ENCODE data around the gene FOXO6.

The FOXO6 gene

GRCh38 chr1:41404308-41404761 is 43.1 kb downstream of the FOXO6 start:
- no peak for DNase-seq (ENCODE audit: low read depth)

DNA sequence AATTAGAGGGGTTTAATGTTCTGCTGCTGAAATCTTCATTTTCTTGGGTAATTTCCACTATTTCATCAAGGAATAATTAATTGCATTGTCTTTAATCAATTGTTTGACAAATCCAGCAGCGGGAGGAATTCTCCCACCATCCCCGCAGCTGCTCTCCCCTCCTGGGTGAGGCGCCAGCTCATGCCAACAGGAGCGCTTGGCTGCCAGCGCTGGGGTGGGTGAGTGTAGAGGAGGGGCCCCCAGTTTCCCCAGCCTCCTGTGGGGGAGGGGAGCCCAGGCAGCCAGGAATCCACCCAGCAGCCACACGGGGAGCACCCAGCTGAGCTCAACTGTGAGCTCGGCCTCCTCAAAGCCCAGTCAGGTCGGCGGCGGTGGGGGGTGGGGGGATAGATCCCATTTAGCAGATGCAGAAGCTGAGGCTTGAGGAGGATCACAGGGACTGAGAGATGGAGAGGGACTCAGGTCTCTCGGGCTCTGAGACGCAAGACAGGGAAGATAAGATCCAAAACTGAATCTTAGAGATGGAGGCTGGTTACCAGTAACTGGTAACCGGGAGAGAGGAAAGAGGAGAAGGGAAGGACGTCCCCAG is 46.5 kb downstream of the FOXO6 start:
- DNase-seq (ENCODE audit: low read depth): no peak

DNA sequence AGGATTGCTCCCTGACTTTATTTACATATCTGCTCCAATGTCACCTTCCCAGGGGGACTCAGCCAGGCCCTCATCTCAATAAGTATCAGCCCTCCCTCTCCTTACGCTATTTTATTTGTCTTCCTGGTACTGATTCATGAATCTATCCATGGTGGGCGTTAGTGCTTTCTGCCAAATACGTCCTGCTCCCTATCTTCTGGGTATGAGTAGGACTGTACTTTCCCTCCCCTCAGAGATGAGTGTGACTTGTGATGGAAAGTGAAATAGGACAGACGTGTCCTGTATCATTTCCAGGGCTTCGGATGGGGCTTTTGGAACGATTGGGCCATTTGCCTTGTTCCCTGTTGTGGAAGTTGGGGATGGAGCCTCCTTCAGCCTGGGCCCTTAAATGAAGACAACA is 47.5 kb downstream of the FOXO6 start:
- no peak for DNase-seq (ENCODE audit: low read depth)

GRCh38 chr1:41409825-41410224 is 48.6 kb downstream of the FOXO6 start:
- no peak for DNase-seq (ENCODE audit: low read depth)

- no peak for DNase-seq (ENCODE audit: low read depth)
Observed at GRCh38 chr1:41410462-41410861, 49.2 kb downstream of the FOXO6 start.

GRCh38 chr1:41411229-41411628 is 50.0 kb downstream of the FOXO6 start:
- DNase-seq (ENCODE audit: low read depth): no peak

DNA sequence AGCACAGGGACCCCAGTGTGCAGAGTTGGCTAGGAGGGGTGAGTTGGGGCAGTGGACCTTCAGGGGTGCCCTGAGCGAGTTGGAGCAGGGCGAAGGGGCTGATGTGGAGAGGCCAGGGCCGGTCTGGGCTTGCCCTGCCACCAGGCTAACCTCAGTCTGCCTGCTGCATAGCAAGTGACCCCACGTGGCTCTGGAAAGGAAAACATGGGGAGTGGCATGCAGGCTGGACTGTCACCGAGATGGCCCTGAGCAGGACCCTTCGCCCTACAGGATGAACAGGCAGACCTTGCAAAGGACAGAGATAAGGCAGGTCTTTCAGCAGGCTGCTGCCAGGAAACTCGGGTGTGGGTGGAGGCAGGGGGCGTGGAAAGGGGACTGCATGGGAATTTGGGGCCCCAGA is 51.5 kb downstream of the FOXO6 start:
- no peak for DNase-seq (ENCODE audit: low read depth)

DNA sequence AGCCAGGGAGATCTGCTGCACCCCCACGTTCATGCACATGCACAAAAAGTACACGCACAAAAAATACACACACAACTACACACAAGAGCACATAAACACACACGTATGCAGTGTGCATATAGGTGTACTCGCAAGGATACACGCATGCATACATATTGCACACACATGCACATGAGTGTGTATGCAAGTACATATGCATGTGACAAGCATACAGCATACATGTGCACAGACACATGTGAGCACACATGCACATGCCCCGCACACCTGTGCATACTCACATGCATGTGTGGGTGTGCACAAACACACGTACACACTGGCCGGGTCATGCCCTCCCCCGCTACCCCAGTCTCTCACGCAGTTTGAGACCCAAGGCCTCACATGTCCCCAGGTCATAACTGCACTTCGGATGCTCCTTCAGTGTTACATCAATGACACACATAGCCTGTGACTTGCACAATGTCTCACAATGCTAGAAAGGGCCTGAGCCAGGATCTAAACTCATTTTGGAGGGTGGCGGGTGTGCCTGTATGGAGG is 52.6 kb downstream of the FOXO6 start:
- DNase-seq (ENCODE audit: low read depth): no peak

DNA sequence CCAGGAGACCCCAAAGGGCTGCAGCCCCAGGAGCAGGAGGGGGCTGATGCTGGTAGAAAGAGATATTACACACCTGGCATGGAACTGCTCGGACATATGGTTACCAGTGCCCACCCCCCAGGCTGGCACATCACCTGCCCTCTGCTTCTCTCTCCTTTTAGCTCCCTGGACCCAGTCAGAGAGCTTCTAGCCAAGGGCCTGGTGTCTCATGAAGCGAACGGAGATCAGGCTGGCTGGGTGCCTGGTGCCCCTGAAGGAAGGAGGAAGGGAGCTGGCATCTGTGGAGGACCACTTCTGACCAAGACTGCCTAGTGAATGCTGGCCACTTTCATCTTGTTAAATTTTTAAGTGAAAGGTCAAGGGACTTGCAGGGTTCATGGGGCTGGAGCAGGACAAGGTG is 53.1 kb downstream of the FOXO6 start:
- DNase-seq (ENCODE audit: low read depth): no peak

- no peak for DNase-seq (ENCODE audit: low read depth)
Observed at GRCh38 chr1:41414716-41415306, 53.6 kb downstream of the FOXO6 start.

DNA sequence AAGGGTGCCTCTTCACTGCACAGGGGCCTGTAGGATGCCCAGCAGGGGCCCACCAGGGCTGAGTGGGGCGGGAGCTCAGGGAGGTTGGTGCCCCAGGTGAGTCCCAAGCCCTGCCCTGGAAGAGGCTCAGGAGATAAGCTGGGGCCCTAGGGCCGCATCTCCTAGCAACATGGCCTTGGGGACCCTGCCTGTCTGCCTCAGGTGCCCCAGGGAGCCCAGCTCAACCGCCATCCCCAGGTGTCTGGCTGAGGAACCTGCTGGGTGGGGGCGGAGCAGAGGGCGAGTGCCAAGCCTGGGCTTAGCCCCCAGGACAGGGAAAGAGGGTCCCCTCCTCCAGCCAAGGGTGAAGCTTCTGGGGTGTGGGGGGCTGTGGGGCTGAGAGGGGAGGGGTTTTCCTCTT is 54.8 kb downstream of the FOXO6 start:
- DNase-seq (ENCODE audit: low read depth): no peak

GRCh38 chr1:41416552-41417334 is 55.5 kb downstream of the FOXO6 start:
- peak; percentile 40 for DNase-seq (ENCODE audit: low read depth)

- no peak for DNase-seq (ENCODE audit: low read depth)
Observed at GRCh38 chr1:41417335-41417682, 56.1 kb downstream of the FOXO6 start.

- no peak for DNase-seq (ENCODE audit: low read depth)
Observed at GRCh38 chr1:41417746-41418145, 56.5 kb downstream of the FOXO6 start.

DNA sequence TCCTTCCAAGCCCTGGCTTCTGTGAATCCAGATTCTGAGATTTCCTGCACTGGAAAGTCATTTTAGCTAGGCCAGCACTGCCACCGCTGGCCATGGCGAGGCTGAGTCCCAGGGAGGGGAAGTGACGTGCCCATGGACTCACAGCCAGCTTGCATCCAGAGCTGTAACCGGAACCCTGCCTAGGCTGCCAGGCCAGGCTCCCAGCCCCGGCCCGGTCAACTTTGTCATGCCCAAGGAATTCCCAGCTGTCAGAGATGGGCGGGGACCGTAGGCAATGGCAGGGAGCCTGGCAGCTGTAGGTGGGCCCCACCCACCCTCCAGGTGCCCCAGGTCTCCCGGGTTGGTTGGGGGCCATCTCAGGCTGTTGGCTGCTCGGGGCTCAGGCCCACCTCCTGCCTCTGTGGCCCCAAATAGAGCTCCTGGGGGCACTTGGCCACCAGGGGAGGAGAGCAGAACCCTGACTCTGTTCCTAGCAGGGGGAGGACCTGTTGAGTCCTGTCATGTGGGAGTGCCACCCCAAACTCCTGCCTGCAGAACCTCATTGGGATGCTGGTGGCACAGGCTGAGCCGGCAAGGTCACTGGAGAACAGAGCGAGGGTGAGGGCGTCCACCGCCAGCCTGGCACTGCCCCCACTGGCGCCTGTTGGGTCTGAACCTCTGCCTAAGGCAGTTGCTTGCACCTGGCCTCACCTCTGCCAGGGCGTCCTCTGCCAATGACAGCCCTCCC is 57.8 kb downstream of the FOXO6 start:
- no peak for DNase-seq (ENCODE audit: low read depth)

DNA sequence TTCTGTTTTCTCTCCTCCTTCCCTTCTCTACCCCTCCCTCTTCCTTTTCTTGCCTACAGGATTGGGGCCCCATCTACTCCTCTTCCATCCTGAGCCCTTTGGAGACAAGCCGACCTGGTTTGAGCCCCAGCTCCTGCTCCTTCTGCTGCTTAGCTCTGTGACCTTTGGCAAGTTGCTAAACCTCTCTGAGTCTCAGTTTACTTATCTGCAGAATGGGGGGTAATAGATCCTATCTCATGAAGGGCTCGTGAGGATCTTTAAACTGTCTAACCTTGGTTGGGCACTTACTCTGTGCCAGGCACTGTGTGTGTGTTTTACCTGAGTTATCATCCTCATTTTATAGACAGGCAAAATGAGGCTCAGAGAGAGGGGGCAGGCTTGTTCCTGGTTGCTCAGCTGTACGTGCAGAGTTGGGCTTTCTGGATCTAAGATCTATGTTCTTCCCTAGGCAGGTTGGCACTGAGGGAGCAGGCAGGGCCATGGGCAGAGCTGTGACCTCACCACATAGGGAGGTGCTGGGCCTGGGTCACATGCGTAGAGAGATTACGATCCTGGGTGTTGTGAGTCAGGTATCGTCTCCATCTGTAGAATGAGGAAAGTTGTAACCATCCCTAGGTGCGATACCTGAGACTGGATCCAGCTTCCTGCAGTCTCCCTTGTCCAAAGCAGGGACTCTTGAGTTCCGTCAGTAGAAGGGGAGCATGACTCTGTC is 58.5 kb downstream of the FOXO6 start:
- DNase-seq (ENCODE audit: low read depth): no peak

DNA sequence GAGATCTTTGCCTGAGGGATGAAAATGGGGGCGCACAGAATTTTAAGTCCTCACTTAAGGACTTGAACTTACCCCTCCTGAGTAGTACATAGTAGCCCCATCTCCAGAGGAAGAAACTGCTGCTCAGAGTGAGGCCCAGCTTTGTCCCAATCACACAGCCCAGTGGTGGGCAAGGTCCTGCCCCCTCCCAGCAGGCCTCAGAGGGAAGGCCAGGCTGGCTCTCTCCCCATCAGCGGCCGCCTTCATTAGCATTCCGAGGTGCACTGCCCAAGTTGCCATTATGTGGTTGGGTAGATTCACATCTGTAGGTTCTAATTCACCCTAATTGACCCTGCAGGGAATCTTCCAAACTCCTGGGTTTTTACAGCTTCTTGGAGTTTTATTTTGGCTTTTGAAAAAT is 59.1 kb downstream of the FOXO6 start:
- DNase-seq (ENCODE audit: low read depth): no peak

DNA sequence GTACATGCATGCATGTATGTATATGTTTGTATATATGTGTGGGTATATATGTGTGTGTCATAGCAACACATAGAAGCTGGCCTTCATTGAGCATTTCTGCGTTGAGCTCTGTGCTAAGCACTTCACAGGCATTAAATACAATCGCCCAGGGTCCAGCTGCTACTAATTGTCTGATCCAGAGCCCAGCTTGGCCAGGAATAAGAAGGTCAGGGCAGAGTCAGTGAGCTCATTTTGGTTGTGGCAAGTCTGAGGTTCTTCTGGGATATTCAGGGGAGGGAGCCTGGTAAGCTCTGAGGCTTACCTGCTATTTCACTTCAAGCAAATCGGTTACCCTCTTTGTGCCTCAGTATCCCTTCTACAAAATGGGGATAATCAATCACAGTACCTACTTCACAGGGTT is 59.6 kb downstream of the FOXO6 start:
- DNase-seq (ENCODE audit: low read depth): no peak

DNA sequence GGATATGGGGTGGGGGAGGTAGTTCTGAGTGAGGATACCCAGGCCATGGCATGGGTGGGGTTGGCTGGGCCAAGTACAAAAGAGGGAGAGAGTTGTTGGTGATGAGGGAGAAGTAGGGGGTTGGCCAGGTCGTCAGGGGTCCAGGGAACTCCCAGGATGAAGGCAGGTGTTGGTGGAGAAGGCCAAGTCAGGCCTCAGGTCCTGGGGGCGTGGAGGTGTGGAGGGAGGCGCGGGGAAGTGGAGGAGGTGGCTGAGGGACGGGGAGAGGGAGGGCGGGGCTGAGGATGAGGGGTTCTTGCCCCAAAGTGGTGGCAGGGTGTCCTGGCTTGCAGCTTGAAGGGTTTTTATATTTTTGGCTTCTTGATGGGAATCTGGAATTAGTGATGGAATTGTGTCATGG is 61.1 kb downstream of the FOXO6 start:
- DNase-seq (ENCODE audit: low read depth): no peak

DNA sequence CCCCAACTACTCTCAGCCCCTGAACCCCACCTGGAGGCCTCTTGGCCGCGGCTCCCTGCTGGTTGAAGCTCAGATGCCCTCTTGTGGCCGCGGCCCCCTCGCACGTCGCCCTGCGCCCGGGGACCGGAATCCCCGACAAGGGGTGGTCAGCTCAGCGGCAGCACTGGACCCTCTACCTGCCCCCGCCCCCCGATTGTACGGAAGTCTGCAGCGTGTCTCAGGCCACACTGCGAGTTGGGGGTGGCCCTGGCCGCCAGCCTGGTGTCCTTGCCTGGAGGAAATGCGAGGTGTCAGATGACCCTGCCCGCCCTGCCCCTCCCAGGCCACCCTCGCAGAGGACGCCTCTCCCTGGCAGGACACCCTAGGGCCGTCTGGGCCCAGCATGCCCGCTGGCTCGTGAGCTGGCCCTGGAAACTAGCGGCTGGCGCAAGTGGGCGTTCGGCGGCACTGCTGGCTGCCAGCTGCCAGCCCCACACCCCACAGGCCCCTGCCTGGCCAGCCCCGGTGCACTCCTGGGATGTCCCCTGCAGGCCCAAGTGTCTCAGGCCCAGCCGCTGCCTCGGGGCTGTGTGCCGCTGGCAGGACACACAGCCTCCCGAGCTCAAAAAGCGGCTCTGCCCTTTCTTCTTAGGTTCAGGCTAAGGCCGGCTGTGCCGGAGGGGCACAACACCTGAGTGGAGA is 62.4 kb downstream of the FOXO6 start:
- DNase-seq (ENCODE audit: low read depth): no peak

DNA sequence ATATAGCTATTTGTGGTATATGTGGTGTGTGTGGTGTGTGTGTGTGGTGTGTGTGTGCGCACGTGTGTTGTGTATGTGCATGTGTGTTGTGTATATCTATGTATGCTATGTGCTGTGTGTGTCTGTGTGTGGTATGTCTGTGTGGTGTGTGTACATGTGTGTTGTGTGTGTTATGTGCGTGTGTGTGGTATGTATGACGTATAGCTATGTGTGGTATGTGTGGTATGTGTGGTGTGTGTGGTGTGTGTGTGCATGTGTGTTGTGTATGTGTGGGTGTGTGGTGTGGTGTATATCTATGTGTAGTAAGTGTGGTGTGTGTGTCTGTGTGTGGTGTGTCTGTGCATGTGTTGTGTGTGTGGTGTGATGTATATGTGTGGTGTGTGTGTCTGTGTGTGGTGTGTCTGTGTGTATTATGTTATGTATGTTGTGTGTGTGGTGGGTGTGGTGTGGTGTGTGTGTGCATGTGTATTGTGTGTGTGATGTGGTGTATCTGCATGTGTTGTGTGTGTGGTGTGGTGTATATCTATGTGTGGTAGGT is 63.4 kb downstream of the FOXO6 start:
- DNase-seq (ENCODE audit: low read depth): no peak
